GM21528 (cell line): ENCODE results near the gene FOXO3.
"Not testable (repeated sequence)": the region's sequence is repeated elsewhere in the genome, so short reads cannot be mapped to it uniquely, and the experiment has no call there.

ENCODE experiments used
- ATAC-seq: cut with Tn5 transposase; IDR thresholded peaks from one replicate; pipeline ENCODE4 v1.9.1; 2021; ENCODE audit warnings: mild to moderate bottlenecking, moderate library complexity; ENCODE audit not compliant: unreplicated experiment, low FRiP score

The FOXO3 gene

DNA sequence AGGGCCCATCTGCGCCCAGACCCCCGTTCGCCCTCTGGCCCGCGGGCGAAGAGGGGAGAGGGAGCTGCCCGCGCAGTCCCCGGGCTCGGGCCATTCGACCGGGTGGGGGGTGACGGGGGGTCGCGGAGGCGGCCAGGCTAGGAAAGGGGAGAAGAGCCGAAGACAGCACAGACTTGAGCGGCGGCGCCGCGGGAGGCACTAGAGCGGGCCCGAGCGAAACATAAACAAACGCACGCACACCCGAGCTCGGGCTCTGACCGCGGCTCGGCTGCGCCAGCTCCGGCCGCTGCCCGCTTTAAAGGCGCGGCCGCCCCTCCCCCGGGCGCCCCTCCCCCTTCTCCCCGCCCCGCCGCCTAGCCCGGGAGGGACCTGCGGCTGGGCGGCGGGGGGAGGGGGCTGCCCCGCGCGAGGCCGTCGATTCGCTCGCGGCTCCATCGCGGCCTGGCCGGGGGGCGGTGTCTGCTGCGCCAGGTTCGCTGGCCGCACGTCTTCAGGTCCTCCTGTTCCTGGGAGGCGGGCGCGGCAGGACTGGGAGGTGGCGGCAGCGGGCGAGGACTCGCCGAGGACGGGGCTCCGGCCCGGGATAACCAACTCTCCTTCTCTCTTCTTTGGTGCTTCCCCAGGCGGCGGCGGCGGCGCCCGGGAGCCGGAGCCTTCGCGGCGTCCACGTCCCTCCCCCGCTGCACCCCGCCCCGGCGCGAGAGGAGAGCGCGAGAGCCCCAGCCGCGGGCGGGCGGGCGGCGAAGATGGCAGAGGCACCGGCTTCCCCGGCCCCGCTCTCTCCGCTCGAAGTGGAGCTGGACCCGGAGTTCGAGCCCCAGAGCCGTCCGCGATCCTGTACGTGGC lies at the start of gene FOXO3:
TSS of gene FOXO3 (plus strand) at position 455 of the 846 bp plus-strand sequence. CDS start at position 747, 292 bp downstream.
- no peak for ATAC-seq

GRCh38 chr6:108518714-108519576 lies 41.8 kb upstream of the FOXO3 start:
- ATAC-seq: no peak

DNA sequence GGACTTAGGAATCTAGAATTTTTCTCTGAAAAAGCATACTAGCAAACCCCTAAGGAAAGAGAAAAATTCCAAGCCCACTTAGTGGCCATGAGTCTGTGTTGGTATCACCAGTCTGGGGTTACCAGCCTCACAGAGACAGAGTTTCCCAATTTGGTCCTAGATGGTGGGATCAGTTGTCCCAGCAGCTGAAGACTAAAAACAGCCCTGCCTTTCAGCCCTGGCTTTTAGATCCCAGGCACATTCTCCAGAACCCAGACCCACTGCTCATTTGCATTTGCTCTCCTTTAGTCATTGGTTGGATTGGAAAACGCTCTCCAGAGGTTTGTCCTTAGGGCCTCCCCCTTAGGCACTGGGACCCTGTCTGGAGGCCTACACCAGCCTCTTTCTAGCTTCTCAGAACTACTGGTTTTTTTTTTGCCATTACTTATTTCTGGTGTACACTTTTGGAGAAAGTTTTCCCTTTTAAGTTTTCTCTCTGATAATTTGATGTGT lies 39.1 kb upstream of the FOXO3 start:
- ATAC-seq: no peak

DNA sequence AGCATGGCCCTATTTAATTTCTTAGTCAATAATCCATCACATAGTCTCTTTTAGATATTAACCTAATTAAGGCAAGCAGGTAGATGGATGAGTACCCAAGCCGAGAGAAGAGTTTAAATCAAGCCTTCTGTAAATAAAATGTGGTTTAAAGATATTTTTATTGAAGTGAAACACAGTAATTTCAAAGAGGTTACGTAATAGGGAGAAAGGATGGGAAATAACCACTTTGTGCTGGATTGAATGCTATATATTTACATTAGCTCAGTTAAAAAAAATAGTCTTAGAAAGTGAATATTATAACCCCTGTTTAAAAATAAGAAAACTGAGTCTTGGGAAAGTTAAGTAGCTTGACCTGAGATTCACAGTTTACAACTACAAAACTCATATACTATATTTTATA lies 37.0 kb upstream of the FOXO3 start:
- ATAC-seq: no peak

DNA sequence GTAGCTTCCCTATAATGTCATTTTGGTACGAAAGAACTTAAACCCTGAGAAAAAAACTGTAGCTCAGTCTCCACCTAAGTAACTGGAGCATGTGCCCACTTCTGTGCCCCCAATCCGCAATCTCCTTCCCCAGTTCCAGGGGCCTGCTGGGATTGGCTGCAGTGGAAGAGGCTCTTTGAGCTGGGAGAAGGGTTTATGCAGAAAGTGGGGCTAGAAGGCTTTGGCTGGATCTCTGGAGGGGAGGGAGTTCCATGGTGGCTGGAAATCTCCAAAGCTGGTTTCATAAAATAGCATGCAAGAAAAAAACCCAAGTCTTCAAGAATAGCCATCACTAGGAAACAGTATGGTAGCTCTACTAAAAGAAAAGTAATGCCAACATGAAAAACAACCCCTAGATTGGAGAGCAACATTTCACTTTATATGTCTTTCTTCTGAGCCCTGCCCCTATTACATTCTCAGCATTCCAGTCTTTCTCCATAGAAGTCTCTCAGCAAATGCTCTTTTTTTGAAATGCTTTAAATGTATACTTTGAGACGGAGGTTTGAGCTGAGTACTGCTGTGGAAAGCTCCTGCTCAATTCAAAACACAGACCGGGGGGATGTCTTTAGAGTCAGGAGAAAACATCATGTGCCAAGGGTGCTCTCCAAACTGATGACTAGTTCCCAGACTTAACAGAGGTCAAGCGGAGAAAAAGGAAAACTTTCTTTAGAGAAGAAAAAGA lies 36.0 kb upstream of the FOXO3 start:
- no peak for ATAC-seq

DNA sequence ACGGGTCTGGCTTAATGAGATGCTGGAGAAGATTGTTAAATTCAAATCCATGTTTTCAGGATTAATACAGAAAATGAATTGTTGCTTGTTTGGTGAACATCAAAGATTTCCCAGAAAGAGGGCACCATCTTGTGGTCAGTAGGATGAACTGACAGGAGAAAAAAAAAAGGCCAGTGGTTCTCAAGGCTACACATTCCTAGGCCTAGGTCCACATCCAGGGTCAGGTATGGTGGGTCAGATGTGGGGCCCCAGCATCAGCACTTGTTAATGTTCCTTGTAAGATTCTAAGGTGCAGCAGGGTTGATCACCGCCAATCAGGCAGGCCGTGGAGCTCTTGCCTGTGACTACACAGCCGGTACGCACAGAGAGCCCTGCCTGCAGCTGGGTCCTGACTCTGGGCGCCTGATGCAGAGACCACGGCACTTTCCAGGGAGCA lies 34.0 kb upstream of the FOXO3 start:
- no peak for ATAC-seq

DNA sequence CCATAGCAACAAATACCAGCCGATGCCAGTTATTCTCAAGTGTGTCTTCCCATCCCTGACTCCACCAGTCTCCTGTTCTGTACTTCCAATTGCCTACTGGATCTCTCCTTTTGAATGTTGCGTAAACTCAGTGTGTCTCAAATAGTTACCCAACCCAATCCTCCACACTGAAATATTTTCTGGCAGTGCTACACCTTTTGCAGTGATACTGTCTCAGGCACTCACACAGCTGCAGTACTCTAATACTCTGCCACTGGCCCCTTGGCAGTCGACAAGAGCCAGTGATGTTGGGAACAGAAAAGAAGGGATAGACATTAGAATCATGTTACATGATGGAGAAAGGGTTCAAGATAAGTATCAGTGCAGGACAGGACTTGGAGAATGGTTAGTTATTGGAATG lies 31.8 kb upstream of the FOXO3 start:
- no peak for ATAC-seq

GRCh38 chr6:108531332-108531731 lies 29.4 kb upstream of the FOXO3 start:
- ATAC-seq: no peak

- ATAC-seq: no peak
Measured at GRCh38 chr6:108535114-108535742, 25.5 kb upstream of the FOXO3 start.

DNA sequence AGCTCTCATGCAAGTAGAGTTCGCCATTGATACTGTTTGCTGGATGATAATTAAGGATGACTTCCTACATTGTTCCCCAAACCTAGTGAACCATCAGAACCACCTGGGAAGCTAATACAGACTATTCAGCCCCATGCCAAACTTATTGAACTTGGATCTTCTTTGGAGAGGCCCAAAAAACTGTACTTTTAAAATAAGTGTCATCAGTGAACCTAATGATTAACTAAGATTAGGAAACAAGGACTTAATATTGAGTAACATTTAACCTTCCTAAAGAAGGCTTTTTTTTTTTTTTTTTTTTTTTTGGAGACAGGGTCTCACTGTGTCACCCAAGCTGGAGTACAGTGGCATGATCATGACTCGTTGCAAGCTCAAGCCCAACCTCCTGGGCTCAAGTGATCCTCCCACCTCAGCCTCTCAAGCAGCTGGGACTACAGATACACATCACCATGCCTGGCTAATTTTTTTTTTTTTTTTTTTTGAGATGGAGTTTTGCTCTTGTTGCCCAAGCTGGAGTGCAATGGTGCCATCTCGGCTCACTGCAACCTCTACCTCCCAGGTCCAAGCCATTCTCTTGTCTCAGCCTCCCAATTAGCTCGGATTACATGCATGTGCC lies 24.7 kb upstream of the FOXO3 start:
- not testable (repeated sequence) for ATAC-seq

- no peak for ATAC-seq
Measured at GRCh38 chr6:108541843-108542759, 18.6 kb upstream of the FOXO3 start.

DNA sequence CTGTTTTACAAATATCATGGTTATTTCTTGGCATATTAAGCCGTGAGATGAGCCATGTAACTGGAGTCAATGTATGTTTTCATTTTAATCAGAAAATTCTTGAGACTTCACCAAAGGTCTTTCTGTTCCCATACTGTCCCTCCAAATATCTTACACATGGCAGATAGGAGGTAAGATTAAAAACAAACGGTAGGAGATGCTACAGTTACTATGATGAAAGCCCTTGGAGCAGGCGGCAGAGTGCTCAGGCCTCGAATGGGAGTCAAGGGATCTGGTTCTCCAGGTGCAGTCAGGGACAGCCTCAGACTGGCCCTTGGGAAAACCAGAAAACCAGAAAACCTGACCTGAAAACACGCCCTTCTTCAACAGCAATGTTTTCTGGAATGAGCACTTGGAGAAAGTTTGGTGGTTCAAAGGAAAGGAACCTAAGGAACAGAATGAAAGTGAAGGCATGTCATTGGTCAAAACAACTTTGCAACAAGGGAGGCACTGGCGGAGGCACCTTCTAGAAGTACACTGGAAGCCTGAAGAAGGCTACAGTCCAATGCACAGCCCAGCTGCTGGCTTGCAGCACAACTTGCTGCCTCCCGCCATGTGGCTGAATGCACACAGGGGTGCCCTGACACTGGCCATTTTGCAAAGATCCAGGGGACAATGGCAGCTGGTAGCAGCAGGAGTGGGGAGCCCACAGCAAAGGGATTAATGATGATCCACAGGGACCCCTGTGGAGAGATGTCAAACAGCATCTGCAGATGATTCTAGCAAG lies 17.4 kb upstream of the FOXO3 start:
- ATAC-seq: no peak

- no peak for ATAC-seq
Measured at GRCh38 chr6:108544606-108545005, 16.1 kb upstream of the FOXO3 start.

GRCh38 chr6:108546079-108547049 lies 14.4 kb upstream of the FOXO3 start:
- no peak for ATAC-seq

- ATAC-seq: no peak
Measured at GRCh38 chr6:108549241-108549640, 11.5 kb upstream of the FOXO3 start.

GRCh38 chr6:108549741-108550140 lies 11.0 kb upstream of the FOXO3 start:
- ATAC-seq: no peak

GRCh38 chr6:108550256-108550655 lies 10.5 kb upstream of the FOXO3 start:
- no peak for ATAC-seq
